Diencephalon (tissue), 1 donor: ENCODE measurements around the gene HOXA1. TPM values are rescaled to one million over a fixed set of nuclear protein-coding genes. Genes with fewer than 3 reads are reported as not detected.

Experiments
- small RNA-seq: library from RNA; depleted of rRNA; stranded (forward); fragments of <200 nt; gene quantifications from one replicate; pipeline ENCODE3, GENCODE V24; 2014
- total RNA-seq: library from RNA; depleted of rRNA; stranded (reverse); fragments of >200 nt; gene quantifications from one replicate; pipeline ENCODE4 v1.2.3, GENCODE V29; 2014

Gene HOXA1
- not detected for total RNA-seq

GRCh38 chr7:27095897-27096767 is at the start of gene HOXA1:
HOXA1 (minus strand) TSS chr7:27096000; CDS start chr7:27095912, 88 bp downstream.

GRCh38 chr7:27143023-27143949 is 47.5 kb upstream of the HOXA1 start, which contains the start of gene HOXA5:
HOXA5 (minus strand) TSS chr7:27143681; CDS start chr7:27143607, 74 bp downstream.

GRCh38 chr7:27130540-27131389 is 35.0 kb upstream of the HOXA1 start, which contains the start of gene HOXA4:
HOXA4 (minus strand) TSS chr7:27130757; CDS start chr7:27130733, 24 bp downstream.

GRCh38 chr7:27102581-27103442 is 7.0 kb upstream of the HOXA1 start, which contains the start of gene HOXA2:
HOXA2 (minus strand) TSS chr7:27102683; CDS start chr7:27102500, 183 bp downstream.

Small RNAs within 50 kb of the gene (small RNA-seq; reads per million reads assigned to genes)
- gene RF01977: not detected

Other genes starting within 250 kb of the HOXA1 start
- gene SKAP2, start 231.4 kb downstream of the HOXA1 start, total RNA-seq: 17.5 TPM
- not detected for gene HOXA2, start 6.7 kb upstream of the HOXA1 start, total RNA-seq
- not detected for gene HOXA4, start 34.8 kb upstream of the HOXA1 start, total RNA-seq
- gene HOXA5, start 47.7 kb upstream of the HOXA1 start, total RNA-seq: not detected
- gene HOXA6, start 51.8 kb upstream of the HOXA1 start, total RNA-seq: not detected
- not detected for gene HOXA3, start 56.6 kb upstream of the HOXA1 start, total RNA-seq
- not detected for gene HOXA7, start 60.7 kb upstream of the HOXA1 start, total RNA-seq
- gene HOXA9, start 69.5 kb upstream of the HOXA1 start, total RNA-seq: not detected
- gene HOXA10, start 78.3 kb upstream of the HOXA1 start, total RNA-seq: not detected
- gene HOXA11, start 89.2 kb upstream of the HOXA1 start, total RNA-seq: not detected
- not detected for gene HOXA13, start 104.1 kb upstream of the HOXA1 start, total RNA-seq
- not detected for gene EVX1, start 146.8 kb upstream of the HOXA1 start, total RNA-seq